ENCODE measurements around the gene SASH3.

Gene SASH3

GRCh38 chrX:129761596-129761995, 18.2 kb upstream of the SASH3 start:
- FAIRE-seq, result no peak
- TF ChIP-seq TAF1 (IDR thresholded peaks at IDR 0.05; ENCODE audit: borderline replicate concordance, low read depth, low read length), result no peak
- no peak for TF ChIP-seq POLR2AphosphoS5 (IDR thresholded peaks at IDR 0.05; ENCODE audit: low read depth, low read length)
- TF ChIP-seq POLR2A (IDR thresholded peaks at IDR 0.05; ENCODE audit: low read depth, low read length), result no peak
- DNase-seq (ENCODE audit: insufficient read length), result no peak

- DNase-seq (ENCODE audit: insufficient read length) (no peak), FAIRE-seq (no peak)
- no peak for TF ChIP-seq TAF1 (IDR thresholded peaks at IDR 0.05; ENCODE audit: borderline replicate concordance, low read depth, low read length)
- no peak for TF ChIP-seq POLR2AphosphoS5 (IDR thresholded peaks at IDR 0.05; ENCODE audit: low read depth, low read length)
- TF ChIP-seq POLR2A (IDR thresholded peaks at IDR 0.05; ENCODE audit: low read depth, low read length), result no peak
Observed at GRCh38 chrX:129762448-129762847, 17.3 kb upstream of the SASH3 start.

DNA sequence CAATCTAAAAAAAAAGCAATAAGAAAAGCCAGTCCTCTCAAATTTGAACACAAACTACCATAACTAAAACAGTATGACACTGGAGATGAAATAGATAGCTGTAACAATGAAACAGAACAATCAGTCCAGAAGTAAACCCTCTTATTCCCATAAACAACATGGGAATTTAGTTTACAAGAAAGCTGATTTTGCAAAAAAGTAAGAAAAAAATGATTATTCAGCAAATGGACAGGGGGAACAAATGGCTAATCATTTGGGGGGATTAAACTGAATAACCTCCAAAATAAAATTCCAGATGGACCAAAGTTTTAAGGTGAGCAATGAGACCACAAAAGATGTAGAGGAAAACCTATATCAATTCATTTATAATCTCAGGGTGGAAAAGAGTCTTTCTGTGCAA, 16.1 kb upstream of the SASH3 start:
- DNase-seq (ENCODE audit: insufficient read length), result no peak
- FAIRE-seq, result no peak
- no peak for TF ChIP-seq POLR2A (IDR thresholded peaks at IDR 0.05; ENCODE audit: low read depth, low read length)
- no peak for TF ChIP-seq POLR2AphosphoS5 (IDR thresholded peaks at IDR 0.05; ENCODE audit: low read depth, low read length)
- no peak for TF ChIP-seq TAF1 (IDR thresholded peaks at IDR 0.05; ENCODE audit: borderline replicate concordance, low read depth, low read length)

GRCh38 chrX:129768186-129768585, 11.6 kb upstream of the SASH3 start:
- no peak for FAIRE-seq
- no peak for DNase-seq (ENCODE audit: insufficient read length)
- TF ChIP-seq POLR2A (IDR thresholded peaks at IDR 0.05; ENCODE audit: low read depth, low read length) (no peak), TAF1 (IDR thresholded peaks at IDR 0.05; ENCODE audit: borderline replicate concordance, low read depth, low read length) (no peak), POLR2AphosphoS5 (IDR thresholded peaks at IDR 0.05; ENCODE audit: low read depth, low read length) (no peak)

- TF ChIP-seq POLR2AphosphoS5 (IDR thresholded peaks at IDR 0.05; ENCODE audit: low read depth, low read length), result no peak
- TF ChIP-seq POLR2A (IDR thresholded peaks at IDR 0.05; ENCODE audit: low read depth, low read length), result no peak
- TF ChIP-seq TAF1 (IDR thresholded peaks at IDR 0.05; ENCODE audit: borderline replicate concordance, low read depth, low read length), result no peak
- peak; percentile 74 for FAIRE-seq
Observed at GRCh38 chrX:129768586-129769466, 10.9 kb upstream of the SASH3 start.

DNA sequence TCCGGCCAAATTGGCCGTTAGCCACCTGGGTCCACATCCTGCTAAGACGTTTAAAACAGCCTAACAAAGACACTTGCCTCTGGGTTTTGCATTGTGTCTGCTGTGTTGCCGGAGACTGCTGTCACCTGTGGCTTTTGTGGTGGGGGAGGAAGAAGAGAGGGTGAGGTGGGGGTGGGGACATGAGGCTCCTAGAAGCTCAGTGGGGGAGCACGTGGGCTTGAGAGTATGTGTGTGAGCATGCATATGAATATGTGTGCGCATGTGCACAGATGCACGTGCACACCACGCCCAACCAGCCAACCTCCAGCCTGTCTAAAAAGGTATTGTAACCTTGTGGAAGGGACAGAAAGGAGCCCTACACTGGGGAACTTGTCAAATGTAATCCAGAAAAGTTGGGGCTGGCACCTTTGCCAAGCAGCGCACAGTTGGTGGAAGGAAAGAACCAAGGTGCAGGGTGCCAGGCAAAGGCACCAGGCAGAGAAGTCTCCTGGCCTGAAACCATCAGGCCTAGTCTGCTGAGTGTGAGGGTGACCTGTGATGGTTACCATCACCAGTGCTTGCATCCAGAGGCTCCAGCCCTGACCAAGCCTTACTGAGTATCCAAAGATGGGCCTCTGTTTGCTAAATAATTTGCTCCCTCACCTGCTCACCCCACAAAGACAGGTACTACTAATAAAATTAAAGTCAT, 10.1 kb upstream of the SASH3 start:
- DNase-seq (ENCODE audit: insufficient read length), result peak; percentile 60
- TF ChIP-seq TAF1 (IDR thresholded peaks at IDR 0.05; ENCODE audit: borderline replicate concordance, low read depth, low read length), result no peak
- no peak for TF ChIP-seq POLR2A (IDR thresholded peaks at IDR 0.05; ENCODE audit: low read depth, low read length)
- no peak for TF ChIP-seq POLR2AphosphoS5 (IDR thresholded peaks at IDR 0.05; ENCODE audit: low read depth, low read length)
- FAIRE-seq, result peak; percentile 99

More at GRCh38 chrX:129768586-129769466, 10.9 kb upstream of the SASH3 start:
- DNase-seq (ENCODE audit: insufficient read length), result no peak

GRCh38 chrX:129771266-129771995, 8.3 kb upstream of the SASH3 start:
- peak; percentile 64 for FAIRE-seq
- no peak for DNase-seq (ENCODE audit: insufficient read length)
- TF ChIP-seq POLR2AphosphoS5 (IDR thresholded peaks at IDR 0.05; ENCODE audit: low read depth, low read length), result no peak
- no peak for TF ChIP-seq TAF1 (IDR thresholded peaks at IDR 0.05; ENCODE audit: borderline replicate concordance, low read depth, low read length)
- no peak for TF ChIP-seq POLR2A (IDR thresholded peaks at IDR 0.05; ENCODE audit: low read depth, low read length)

- DNase-seq (ENCODE audit: insufficient read length) (peak; percentile 43), FAIRE-seq (peak; percentile 98)
- TF ChIP-seq POLR2AphosphoS5 (IDR thresholded peaks at IDR 0.05; ENCODE audit: low read depth, low read length) (peak; percentile 55; the same call in 1 of the 2 replicates), POLR2A (IDR thresholded peaks at IDR 0.05; ENCODE audit: low read depth, low read length) (peak; percentile 47; the same call in 1 of the 2 replicates), TAF1 (IDR thresholded peaks at IDR 0.05; ENCODE audit: borderline replicate concordance, low read depth, low read length) (no peak)
Observed at GRCh38 chrX:129772796-129773431, 6.8 kb upstream of the SASH3 start.

DNA sequence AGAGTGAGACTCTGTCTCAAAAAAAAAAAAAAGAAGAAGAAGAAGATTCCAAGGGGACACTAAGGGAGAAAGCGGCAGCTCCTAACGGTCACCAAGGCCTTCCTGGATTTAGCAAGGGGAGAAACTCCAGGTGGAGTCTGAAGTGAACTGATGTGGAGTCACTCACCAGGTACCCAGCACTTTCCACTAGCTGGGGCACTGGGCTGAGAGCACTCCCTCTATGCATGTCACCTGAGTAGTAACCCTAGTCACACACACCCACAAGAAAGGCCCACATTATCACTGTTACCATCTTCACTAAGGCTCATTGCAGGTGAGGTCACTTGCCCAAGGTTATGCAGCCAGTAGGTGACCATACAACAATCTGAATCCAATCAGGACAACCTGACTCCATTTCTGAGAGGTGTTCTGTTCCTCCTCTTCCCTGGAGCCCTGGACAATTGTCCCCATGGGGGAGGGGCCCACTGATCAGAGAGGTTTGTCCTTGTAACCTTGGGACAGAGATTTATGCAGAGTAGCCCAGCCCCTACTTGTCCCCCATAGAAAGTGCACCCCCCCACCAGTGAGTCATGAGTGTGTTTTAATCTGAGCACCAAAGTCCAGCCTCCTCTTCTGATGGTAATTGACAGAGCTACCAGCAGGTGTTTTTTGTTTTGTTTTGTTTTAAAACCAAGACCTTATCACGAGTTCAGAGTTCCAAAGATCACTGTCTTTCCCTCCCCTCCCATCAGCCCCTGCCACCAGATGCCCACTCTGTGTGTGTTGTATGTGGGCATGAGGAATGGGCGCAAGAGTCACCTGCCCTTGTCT, 5.9 kb upstream of the SASH3 start:
- FAIRE-seq (peak; percentile 83), DNase-seq (ENCODE audit: insufficient read length) (no peak)
- no peak for TF ChIP-seq POLR2A (IDR thresholded peaks at IDR 0.05; ENCODE audit: low read depth, low read length)
- TF ChIP-seq POLR2AphosphoS5 (IDR thresholded peaks at IDR 0.05; ENCODE audit: low read depth, low read length), result no peak
- no peak for TF ChIP-seq TAF1 (IDR thresholded peaks at IDR 0.05; ENCODE audit: borderline replicate concordance, low read depth, low read length)
